ENCODE data around the gene LYPD3. TPM values are rescaled to one million over a fixed set of nuclear protein-coding genes. Genes with fewer than 3 reads are reported as not detected.

LYPD3 gene
- total RNA-seq, 2 donors from 2014 or later: 0.42 to 0.59 TPM

GRCh38 chr19:43462785-43463380 is 2.5 kb downstream of the LYPD3 start:
- Histone ChIP-seq H3K36me3 (no peaks in the 10 kb centered on the region), H3K27ac (no peak overlapping the region), H3K4me3 (peak overlapping the region; percentile 54), H3K4me1 (peaks cover 4% of the 10 kb centered on the region), H3K9me3 (no peaks in the 10 kb centered on the region), H3K27me3 (no peaks in the 10 kb centered on the region), H3K9ac (ENCODE audit: low read depth in 2 of 2, low read length in 2 of 2) (peak overlapping the region; percentile 40 to 45)
- TF ChIP-seq, protein P1, sequence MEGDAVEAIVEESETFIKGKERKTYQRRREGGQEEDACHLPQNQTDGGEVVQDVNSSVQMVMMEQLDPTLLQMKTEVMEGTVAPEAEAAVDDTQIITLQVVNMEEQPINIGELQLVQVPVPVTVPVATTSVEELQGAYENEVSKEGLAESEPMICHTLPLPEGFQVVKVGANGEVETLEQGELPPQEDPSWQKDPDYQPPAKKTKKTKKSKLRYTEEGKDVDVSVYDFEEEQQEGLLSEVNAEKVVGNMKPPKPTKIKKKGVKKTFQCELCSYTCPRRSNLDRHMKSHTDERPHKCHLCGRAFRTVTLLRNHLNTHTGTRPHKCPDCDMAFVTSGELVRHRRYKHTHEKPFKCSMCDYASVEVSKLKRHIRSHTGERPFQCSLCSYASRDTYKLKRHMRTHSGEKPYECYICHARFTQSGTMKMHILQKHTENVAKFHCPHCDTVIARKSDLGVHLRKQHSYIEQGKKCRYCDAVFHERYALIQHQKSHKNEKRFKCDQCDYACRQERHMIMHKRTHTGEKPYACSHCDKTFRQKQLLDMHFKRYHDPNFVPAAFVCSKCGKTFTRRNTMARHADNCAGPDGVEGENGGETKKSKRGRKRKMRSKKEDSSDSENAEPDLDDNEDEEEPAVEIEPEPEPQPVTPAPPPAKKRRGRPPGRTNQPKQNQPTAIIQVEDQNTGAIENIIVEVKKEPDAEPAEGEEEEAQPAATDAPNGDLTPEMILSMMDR (IDR thresholded peaks at IDR 0.05): no peak
- DNase-seq: no peak
- intact Hi-C loops (cut with DNase I): no loop called here

GRCh38 chr19:43462383-43462782 is 3.0 kb downstream of the LYPD3 start:
- H3K9ac ChIP-seq (ENCODE audit: low read depth in 2 of 2, low read length in 2 of 2): no peak overlapping the region
- H3K4me3 ChIP-seq: no peak overlapping the region
- no peaks in the 10 kb centered on the region for H3K36me3 ChIP-seq
- H3K27me3 ChIP-seq: no peaks in the 10 kb centered on the region
- H3K9me3 ChIP-seq: no peaks in the 10 kb centered on the region
- intact Hi-C loops (cut with DNase I): no loop called here
- TF ChIP-seq, protein P1 (IDR thresholded peaks at IDR 0.05): no peak
- DNase-seq: no peak
- H3K4me1 ChIP-seq: peaks cover 4% of the 10 kb centered on the region
- no peak overlapping the region for H3K27ac ChIP-seq

DNA sequence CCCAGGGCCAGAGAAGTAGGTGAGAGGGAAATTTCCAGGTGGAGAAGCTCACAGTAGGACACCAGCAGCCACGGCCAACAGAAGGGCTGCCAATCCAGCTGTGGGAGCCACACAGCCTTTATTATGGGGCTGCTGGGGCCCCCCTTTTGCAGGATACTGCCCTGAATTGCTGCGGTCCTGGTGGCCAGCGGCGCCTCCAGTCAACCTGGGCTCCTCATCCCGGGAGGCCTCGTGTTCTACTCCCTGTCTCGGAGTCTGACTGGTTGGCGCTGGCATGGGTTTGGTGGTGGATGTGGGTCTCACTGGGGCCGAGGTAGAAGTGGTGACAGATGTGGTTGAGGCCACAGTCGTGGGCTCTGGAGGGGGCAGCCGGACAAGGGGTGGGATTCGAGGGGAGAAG is 4.1 kb downstream of the LYPD3 start:
- Histone ChIP-seq H3K9me3 (no peaks in the 10 kb centered on the region), H3K4me1 (peaks cover 4% of the 10 kb centered on the region), H3K4me3 (no peak overlapping the region), H3K9ac (ENCODE audit: low read depth in 2 of 2, low read length in 2 of 2) (no peak overlapping the region), H3K27me3 (no peaks in the 10 kb centered on the region), H3K27ac (no peak overlapping the region), H3K36me3 (no peaks in the 10 kb centered on the region)
- TF ChIP-seq, protein P1 (IDR thresholded peaks at IDR 0.05): no peak
- no peak for DNase-seq
- intact Hi-C loops (cut with DNase I): no loop called here

DNA sequence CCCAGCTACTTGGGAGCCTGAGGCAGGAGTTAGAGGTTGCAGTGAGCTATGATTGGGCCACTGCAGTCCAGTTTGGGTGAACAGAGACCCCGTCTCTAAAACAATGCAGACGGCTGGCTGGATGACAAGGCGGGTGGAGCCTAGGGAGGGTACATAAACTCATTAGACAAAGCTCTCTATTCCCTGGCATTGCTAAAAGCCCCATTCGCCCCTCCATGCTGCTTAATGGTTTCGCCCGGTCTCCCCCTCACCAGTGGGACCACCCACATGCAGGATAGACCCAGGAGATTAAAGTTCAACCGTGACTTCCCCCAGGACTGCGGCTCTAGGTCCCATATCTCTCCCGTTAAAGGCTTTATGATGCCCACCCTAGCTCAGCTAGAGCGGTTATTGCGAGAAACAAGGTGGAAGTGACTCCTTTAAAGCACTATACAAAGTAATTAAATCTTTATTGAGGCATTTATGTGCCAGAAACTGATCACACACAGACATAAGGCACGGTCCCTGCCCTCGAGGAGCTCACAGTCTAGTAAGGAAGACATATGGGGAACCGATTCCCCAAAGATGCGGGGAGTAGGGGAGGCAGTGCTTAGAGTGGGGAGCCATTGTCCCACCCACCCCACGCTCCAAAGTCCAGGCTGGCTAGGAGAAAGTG is 4.9 kb downstream of the LYPD3 start:
- H3K27ac ChIP-seq: no peak overlapping the region
- no peaks in the 10 kb centered on the region for H3K27me3 ChIP-seq
- TF ChIP-seq, protein P1 (IDR thresholded peaks at IDR 0.05): no peak
- H3K9ac ChIP-seq (ENCODE audit: low read depth in 2 of 2, low read length in 2 of 2): no peak overlapping the region
- no peaks in the 10 kb centered on the region for H3K36me3 ChIP-seq
- no peak for DNase-seq
- intact Hi-C loops (cut with DNase I): no loop called here
- H3K9me3 ChIP-seq: no peaks in the 10 kb centered on the region
- peaks cover 6% of the 10 kb centered on the region for H3K4me1 ChIP-seq
- H3K4me3 ChIP-seq: no peak overlapping the region

GRCh38 chr19:43457809-43458208 is 7.6 kb downstream of the LYPD3 start:
- H3K4me1 ChIP-seq: peaks cover 4% of the 10 kb centered on the region
- TF ChIP-seq, protein P1 (IDR thresholded peaks at IDR 0.05): no peak

More at GRCh38 chr19:43457809-43458208, 7.6 kb downstream of the LYPD3 start:
- no peaks in the 10 kb centered on the region for H3K9me3 ChIP-seq
- H3K4me3 ChIP-seq: no peak overlapping the region
- no peaks in the 10 kb centered on the region for H3K36me3 ChIP-seq
- no peak for DNase-seq
- no peak overlapping the region for H3K9ac ChIP-seq (ENCODE audit: low read depth in 2 of 2, low read length in 2 of 2)
- no peak overlapping the region for H3K27ac ChIP-seq
- H3K27me3 ChIP-seq: no peaks in the 10 kb centered on the region
- intact Hi-C loops (cut with DNase I): no loop called here
